Neural cell (in vitro differentiated cells): ENCODE results near the gene HOATZ. TPM values are rescaled to one million over a fixed set of nuclear protein-coding genes. Genes with fewer than 3 reads are reported as not detected.

Experiments
- H2AFZ ChIP-seq: fragments of 200-600, 300-800 bp; sonication (generic), shearing (Covaris generic); 2 replicates; pipeline ENCODE4 v1.6.0; 2014; ENCODE audit warnings: low read depth, mild to moderate bottlenecking, antibody characterized with exemption, low read length, moderate library complexity
- H3F3A ChIP-seq: fragments of 200-600 bp; shearing (Covaris generic); 2 replicates; pipeline ENCODE4 v1.6.1; 2016; ENCODE audit warnings: mild to moderate bottlenecking, moderate library complexity, mixed read lengths, antibody characterized with exemption, low read length; ENCODE audit not compliant: insufficient read depth, poor library complexity, severe bottlenecking
- H3K27ac ChIP-seq: fragments of 200-600, 300-800 bp; sonication (generic), shearing (Covaris generic); 2 replicates; pipeline ENCODE4 v1.5.1; 2014; ENCODE audit warnings: mild to moderate bottlenecking, low read length, moderate library complexity
- H3K27me3 ChIP-seq: fragments of 300-800, 200-600 bp; sonication (generic), shearing (Covaris generic); 2 replicates; pipeline ENCODE4 v1.6.0; 2014; ENCODE audit warnings: mild to moderate bottlenecking, low read depth, low read length, moderate library complexity; ENCODE audit not compliant: insufficient read depth
- H3K36me3 ChIP-seq: fragments of 300-800, 200-600 bp; sonication (generic), shearing (Covaris generic); 2 replicates; pipeline ENCODE4 v1.5.1; 2014; ENCODE audit warnings: mild to moderate bottlenecking, antibody characterized with exemption, low read length, moderate library complexity; ENCODE audit not compliant: insufficient read depth
- H3K4me2 ChIP-seq: fragments of 300-800, 200-600 bp; sonication (generic), shearing (Covaris generic); 2 replicates; pipeline ENCODE4 v1.6.0; 2014; ENCODE audit warnings: mild to moderate bottlenecking, low read length
- H3K4me3 ChIP-seq: fragments of 300-800, 200-600 bp; sonication (generic), shearing (Covaris generic); 2 replicates; pipeline ENCODE4 v1.5.1; 2014; ENCODE audit warnings: mild to moderate bottlenecking, low read length, moderate library complexity
- H3K79me2 ChIP-seq: fragments of 200-600 bp; shearing (Covaris generic); replicated peaks from 2 replicates; pipeline ENCODE4 v1.6.0; 2014; ENCODE audit warnings: mild to moderate bottlenecking, low read length, moderate library complexity; ENCODE audit not compliant: insufficient read depth
- H3K9ac ChIP-seq: fragments of 300-800, 200-600 bp; sonication (generic), shearing (Covaris generic); 2 replicates; pipeline ENCODE4 v1.6.1; 2016; ENCODE audit warnings: mild to moderate bottlenecking, low read length, mixed read lengths
- H3K9me2 ChIP-seq: fragments of 200-600 bp; shearing (Covaris generic); 2 replicates; pipeline ENCODE4 v1.6.1; 2016; ENCODE audit warnings: mild to moderate bottlenecking, low read length, mixed read lengths; ENCODE audit not compliant: insufficient read depth
- H3K9me3 ChIP-seq: fragments of 200-600, 300-800 bp; sonication (generic), shearing (Covaris generic); 2 replicates; pipeline ENCODE4 v1.6.1; 2016; ENCODE audit warnings: mild to moderate bottlenecking, mixed run types, low read length, moderate library complexity, mixed read lengths
- H4K20me1 ChIP-seq: fragments of 200-600 bp; shearing (Covaris generic); 2 replicates; pipeline ENCODE4 v1.6.1; 2016; ENCODE audit warnings: mild to moderate bottlenecking, mixed run types; ENCODE audit not compliant: insufficient read depth
- CTCF ChIP-seq: fragments of 450-650 bp; IDR thresholded peaks from 2 replicates; pipeline ENCODE4 v1.5.1; 2014; ENCODE audit warnings: antibody characterized with exemption, mild to moderate bottlenecking, moderate library complexity; ENCODE audit not compliant: poor library complexity, severe bottlenecking
- EP300 ChIP-seq: fragments of 450-650 bp; conservative IDR thresholded peaks from 2 replicates; pipeline ENCODE4 v1.6.1; 2014; ENCODE audit warnings: antibody characterized with exemption, mild to moderate bottlenecking, moderate library complexity; ENCODE audit not compliant: poor library complexity, severe bottlenecking
- EZH2 ChIP-seq: fragments of 200-600, 300-800 bp; shearing (Covaris generic), sonication (generic); IDR thresholded peaks from 2 replicates; pipeline ENCODE4 v1.6.1; 2014; ENCODE audit warnings: antibody characterized with exemption, low read length, borderline replicate concordance, mild to moderate bottlenecking; ENCODE audit not compliant: insufficient read depth, poor library complexity, severe bottlenecking
- MXI1 ChIP-seq: fragments of 450-650 bp; conservative IDR thresholded peaks from 2 replicates; pipeline ENCODE4 v1.6.1; 2014; ENCODE audit warnings: antibody characterized with exemption, mild to moderate bottlenecking; ENCODE audit not compliant: poor library complexity, severe bottlenecking
- POLR2AphosphoS5 ChIP-seq: IDR thresholded peaks from 2 replicates; pipeline ENCODE4 v1.6.1; 2012
- RAD21 ChIP-seq: fragments of 450-650 bp; conservative IDR thresholded peaks from 2 replicates; pipeline ENCODE4 v1.6.1; 2014; ENCODE audit warnings: antibody characterized with exemption, mild to moderate bottlenecking, moderate library complexity
- REST ChIP-seq: IDR thresholded peaks from 2 replicates; pipeline ENCODE4 v1.6.1; 2012; ENCODE audit warnings: borderline replicate concordance
- SMC3 ChIP-seq: fragments of 450-650 bp; conservative IDR thresholded peaks from 2 replicates; pipeline ENCODE4 v1.6.1; 2014; ENCODE audit warnings: antibody characterized with exemption, mild to moderate bottlenecking, moderate library complexity; ENCODE audit not compliant: poor library complexity
- TAF1 ChIP-seq: IDR thresholded peaks from 2 replicates; pipeline ENCODE4 v1.6.1; 2012; ENCODE audit warnings: low read depth
- polyA plus RNA-seq: library from polyadenylated mRNA; depleted of rRNA; stranded (reverse); fragments of >200 nt; gene quantifications from 2 replicates; pipeline ENCODE4 v1.2.3, GENCODE V29; 2014

The HOATZ gene
- polyA plus RNA-seq, 1 donor from 2014 or later, result not detected

GRCh38 chr11:111472228-111472627 is 42.4 kb upstream of the HOATZ start:
- no peaks in the 10 kb centered on the region for H4K20me1 ChIP-seq
- H2AFZ ChIP-seq, result no peak overlapping the region
- peaks cover 6% of the 10 kb centered on the region for H3K9me3 ChIP-seq
- no peaks in the 10 kb centered on the region for H3F3A ChIP-seq
- TF ChIP-seq REST (no peak), EP300 (no peak), RAD21 (no peak), CTCF (no peak), POLR2AphosphoS5 (no peak), MXI1 (no peak), SMC3 (no peak), EZH2 (no peak), TAF1 (no peak)
- H3K4me3 ChIP-seq, result no peak overlapping the region
- no peaks in the 10 kb centered on the region for H3K79me2 ChIP-seq
- H3K27me3 ChIP-seq, result no peaks in the 10 kb centered on the region
- no peak overlapping the region for H3K9ac ChIP-seq
- no peaks in the 10 kb centered on the region for H3K36me3 ChIP-seq
- H3K9me2 ChIP-seq, result no peaks in the 10 kb centered on the region
- no peak overlapping the region for H3K4me2 ChIP-seq
- H3K27ac ChIP-seq, result no peak overlapping the region

DNA sequence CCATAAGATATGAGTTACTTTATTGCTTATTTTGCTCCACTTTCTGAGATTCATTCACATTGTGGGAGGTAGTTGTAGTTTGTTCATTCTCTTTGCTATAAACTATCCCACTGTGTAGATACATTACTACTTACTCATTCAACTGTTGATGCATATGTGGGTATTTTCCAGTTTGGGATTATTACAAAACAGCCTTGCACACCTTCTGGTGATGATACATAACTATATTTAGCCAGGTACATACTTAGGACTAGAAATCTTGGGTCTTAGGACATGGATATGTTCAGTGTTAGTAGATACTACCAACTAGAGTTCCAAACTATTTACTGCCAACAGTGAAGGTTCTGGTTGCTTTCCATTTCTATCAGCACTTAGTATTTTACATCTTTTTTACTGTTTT is 40.1 kb upstream of the HOATZ start:
- no peaks in the 10 kb centered on the region for H3K79me2 ChIP-seq

More for the DNA sequence above, 40.1 kb upstream of the HOATZ start:
- Histone ChIP-seq H3K4me2 (no peak overlapping the region), H3K9ac (no peak overlapping the region), H3K27me3 (no peaks in the 10 kb centered on the region), H3K36me3 (no peaks in the 10 kb centered on the region), H3K9me2 (no peaks in the 10 kb centered on the region), H3F3A (no peaks in the 10 kb centered on the region), H4K20me1 (no peaks in the 10 kb centered on the region), H3K27ac (no peak overlapping the region), H3K4me3 (no peak overlapping the region), H3K9me3 (peaks cover 6% of the 10 kb centered on the region), H2AFZ (no peak overlapping the region)
- no peak for TF ChIP-seq MXI1
- TF ChIP-seq RAD21, result no peak
- no peak for TF ChIP-seq TAF1
- no peak for TF ChIP-seq EP300
- no peak for TF ChIP-seq REST
- no peak for TF ChIP-seq SMC3
- TF ChIP-seq CTCF, result no peak
- TF ChIP-seq EZH2, result no peak
- no peak for TF ChIP-seq POLR2AphosphoS5
